AG09309 (cell line): ENCODE results near the gene PTHLH.

Source experiments
- DNase-seq: peaks from one replicate; pipeline ENCODE4 v3.0.0-alpha.2; 2010; ENCODE audit warnings: low read depth
- H3K4me3 ChIP-seq: 2 replicates; pipeline ENCODE4 v1.5.1; 2011; ENCODE audit warnings: mild to moderate bottlenecking, low read depth, low read length, moderate library complexity; ENCODE audit not compliant: control insufficient read depth
- TF ChIP-seq, protein P1 (sequence below): IDR thresholded peaks from 2 replicates; pipeline ENCODE4 v1.5.1; 2011; ENCODE audit warnings: mild to moderate bottlenecking, low read depth, low read length, inconsistent platforms; ENCODE audit not compliant: insufficient read depth, control insufficient read depth; ENCODE audit errors: missing control alignments

The PTHLH gene

DNA sequence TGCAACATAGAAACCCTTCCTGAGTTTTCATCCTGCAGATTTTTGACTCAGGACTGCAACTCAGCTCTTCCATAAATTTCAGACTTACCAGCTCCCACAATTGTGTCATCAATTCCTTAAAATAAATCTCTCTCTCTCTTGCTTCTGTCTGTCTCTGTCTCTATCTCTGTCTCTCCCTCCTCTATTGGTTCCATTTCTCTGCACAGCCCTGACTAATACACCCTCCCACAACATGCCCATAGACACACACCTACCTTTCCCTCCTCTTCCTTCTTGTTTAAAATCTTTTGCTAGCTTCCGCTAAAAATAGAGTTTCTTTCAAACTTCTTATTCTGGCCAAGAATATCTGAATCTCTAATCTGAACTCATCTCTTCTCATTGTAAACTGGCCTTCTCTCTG, 22.9 kb upstream of the PTHLH start:
- TF ChIP-seq, protein P1, sequence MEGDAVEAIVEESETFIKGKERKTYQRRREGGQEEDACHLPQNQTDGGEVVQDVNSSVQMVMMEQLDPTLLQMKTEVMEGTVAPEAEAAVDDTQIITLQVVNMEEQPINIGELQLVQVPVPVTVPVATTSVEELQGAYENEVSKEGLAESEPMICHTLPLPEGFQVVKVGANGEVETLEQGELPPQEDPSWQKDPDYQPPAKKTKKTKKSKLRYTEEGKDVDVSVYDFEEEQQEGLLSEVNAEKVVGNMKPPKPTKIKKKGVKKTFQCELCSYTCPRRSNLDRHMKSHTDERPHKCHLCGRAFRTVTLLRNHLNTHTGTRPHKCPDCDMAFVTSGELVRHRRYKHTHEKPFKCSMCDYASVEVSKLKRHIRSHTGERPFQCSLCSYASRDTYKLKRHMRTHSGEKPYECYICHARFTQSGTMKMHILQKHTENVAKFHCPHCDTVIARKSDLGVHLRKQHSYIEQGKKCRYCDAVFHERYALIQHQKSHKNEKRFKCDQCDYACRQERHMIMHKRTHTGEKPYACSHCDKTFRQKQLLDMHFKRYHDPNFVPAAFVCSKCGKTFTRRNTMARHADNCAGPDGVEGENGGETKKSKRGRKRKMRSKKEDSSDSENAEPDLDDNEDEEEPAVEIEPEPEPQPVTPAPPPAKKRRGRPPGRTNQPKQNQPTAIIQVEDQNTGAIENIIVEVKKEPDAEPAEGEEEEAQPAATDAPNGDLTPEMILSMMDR = no peak

GRCh38 chr12:27988594-27989233, 16.2 kb upstream of the PTHLH start:
- TF ChIP-seq, protein P1 = no peak
- no peak overlapping the region for H3K4me3 ChIP-seq
- no peak for DNase-seq

More for the DNA sequence above, 22.9 kb upstream of the PTHLH start:
- H3K4me3 ChIP-seq = no peak overlapping the region
- DNase-seq = no peak

DNA sequence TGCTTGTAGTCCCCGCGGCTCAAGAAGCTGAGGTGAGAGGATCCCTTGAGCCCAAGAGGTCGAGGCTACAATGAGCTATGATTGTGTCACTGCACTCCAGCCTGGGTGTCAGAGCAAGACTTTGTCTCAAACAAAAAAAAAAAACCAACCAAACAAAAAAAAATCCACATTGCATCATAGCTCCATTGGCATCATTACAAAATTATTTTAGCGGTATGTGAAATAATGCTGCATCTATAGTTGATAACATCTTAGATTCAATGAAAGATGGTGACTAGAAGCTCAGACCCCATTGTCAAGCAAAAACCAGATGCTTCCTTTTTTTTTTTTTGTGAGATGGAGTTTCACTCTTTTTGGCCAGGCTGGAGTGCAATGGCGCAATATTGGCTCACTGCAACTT, 14.8 kb upstream of the PTHLH start:
- H3K4me3 ChIP-seq = no peak overlapping the region
- no peak for DNase-seq
- TF ChIP-seq, protein P1 = no peak

- TF ChIP-seq, protein P1 = no peak
- DNase-seq = no peak
- H3K4me3 ChIP-seq = no peak overlapping the region
These were observed 11.7 kb upstream of the PTHLH start for GRCh38 chr12:27984275-27984674.

GRCh38 chr12:27982951-27983350, 10.4 kb upstream of the PTHLH start:
- H3K4me3 ChIP-seq = no peak overlapping the region
- DNase-seq = no peak
- TF ChIP-seq, protein P1 = no peak

DNA sequence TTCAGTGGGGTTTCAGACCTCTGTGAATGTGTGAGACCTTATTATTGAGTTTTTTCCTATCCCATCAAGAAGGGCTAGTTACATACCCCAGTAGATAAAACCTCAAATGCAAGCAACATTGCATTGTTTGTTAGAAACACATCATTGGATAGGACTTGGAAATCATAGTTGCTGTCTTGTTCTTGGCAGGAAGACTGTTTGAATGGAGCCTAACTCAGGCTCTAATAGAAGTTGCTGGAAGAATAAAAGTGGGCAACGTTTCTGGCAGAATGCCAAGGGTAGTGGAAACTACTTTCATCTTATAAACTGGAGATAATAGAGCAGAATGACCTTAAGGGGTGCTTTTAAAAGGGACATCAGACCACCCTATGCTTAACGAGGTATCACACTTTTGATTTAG, 9.9 kb upstream of the PTHLH start:
- no peak overlapping the region for H3K4me3 ChIP-seq
- TF ChIP-seq, protein P1 = no peak
- no peak for DNase-seq
